Measurements from ENCODE around the gene ESR1. TPM values are rescaled to one million over a fixed set of nuclear protein-coding genes. Genes with fewer than 3 reads are reported as not detected.

The ESR1 gene
- total RNA-seq, 6 experiments from 2014 or later: 0.07 to 0.63 (median 0.40) TPM

DNA sequence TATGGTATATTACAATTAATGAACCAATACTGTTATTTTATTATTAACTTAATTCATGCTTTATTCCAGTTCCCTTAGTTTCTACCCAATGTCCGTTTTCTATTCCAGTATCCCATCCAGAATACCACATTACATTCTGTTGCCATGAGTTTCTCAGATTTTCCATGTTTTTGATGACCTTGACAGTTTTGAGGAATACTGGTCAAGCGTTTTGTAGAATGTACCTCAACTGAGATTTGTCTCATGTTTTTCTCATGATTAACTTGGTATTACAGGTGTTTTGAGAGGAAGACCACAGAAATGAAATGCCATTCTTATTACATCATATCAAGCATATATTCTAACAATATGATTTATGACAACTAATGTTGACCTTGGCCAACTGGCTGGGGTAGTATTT is 23.8 kb upstream of the ESR1 start:
- TF ChIP-seq, protein P1, sequence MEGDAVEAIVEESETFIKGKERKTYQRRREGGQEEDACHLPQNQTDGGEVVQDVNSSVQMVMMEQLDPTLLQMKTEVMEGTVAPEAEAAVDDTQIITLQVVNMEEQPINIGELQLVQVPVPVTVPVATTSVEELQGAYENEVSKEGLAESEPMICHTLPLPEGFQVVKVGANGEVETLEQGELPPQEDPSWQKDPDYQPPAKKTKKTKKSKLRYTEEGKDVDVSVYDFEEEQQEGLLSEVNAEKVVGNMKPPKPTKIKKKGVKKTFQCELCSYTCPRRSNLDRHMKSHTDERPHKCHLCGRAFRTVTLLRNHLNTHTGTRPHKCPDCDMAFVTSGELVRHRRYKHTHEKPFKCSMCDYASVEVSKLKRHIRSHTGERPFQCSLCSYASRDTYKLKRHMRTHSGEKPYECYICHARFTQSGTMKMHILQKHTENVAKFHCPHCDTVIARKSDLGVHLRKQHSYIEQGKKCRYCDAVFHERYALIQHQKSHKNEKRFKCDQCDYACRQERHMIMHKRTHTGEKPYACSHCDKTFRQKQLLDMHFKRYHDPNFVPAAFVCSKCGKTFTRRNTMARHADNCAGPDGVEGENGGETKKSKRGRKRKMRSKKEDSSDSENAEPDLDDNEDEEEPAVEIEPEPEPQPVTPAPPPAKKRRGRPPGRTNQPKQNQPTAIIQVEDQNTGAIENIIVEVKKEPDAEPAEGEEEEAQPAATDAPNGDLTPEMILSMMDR (IDR thresholded peaks at IDR 0.05): no peak
- no peak overlapping the region for H3K27ac Mint-ChIP-seq
- no peak overlapping the region for H3K4me3 Mint-ChIP-seq
- H3K4me1 Mint-ChIP-seq (ENCODE audit: low read depth): no peaks in the 10 kb centered on the region
- H3K9me3 Mint-ChIP-seq: no peaks in the 10 kb centered on the region
- H3K36me3 Mint-ChIP-seq (ENCODE audit: low read depth): no peaks in the 10 kb centered on the region
- H3K27me3 Mint-ChIP-seq (ENCODE audit: insufficient read depth): peaks cover 2% of the 10 kb centered on the region
- DNase-seq: no peak

DNA sequence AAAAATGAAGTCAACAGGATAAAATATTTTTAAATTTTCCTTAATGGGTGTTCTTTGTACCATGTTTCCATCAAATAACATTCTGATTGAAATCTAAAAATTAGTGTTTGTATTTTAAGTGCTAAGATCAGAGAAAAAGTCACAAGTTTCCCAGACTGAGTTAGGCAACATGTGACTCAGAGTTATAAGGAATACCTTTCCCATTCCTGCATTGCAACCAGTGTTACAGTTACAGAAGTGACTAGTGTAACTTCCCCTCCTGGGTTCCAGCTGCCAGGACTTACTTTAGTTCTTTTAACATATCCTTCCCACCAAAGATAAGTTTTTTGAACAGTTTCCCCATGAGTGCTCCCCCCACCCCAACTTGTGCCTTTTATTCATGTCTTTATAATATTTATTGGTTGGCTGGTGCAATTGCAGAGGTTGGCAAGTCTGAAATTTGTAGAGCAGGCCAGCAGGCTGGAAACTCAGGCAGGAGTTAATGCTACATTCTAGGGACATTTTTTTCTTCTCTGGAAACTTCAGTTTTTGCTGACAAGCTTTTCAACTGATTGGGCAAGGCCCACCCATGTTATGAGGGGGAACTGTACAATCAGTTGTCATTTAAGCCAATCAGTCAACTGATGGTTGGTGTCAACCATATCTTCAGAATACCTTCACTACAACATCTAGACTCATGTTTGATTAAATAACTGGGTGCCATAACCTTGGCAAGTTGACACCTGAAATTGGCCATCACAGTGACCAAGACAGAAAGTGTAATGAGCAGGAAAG is 22.9 kb upstream of the ESR1 start:
- Mint-ChIP-seq H3K9me3 (no peaks in the 10 kb centered on the region), H3K4me3 (no peak overlapping the region), H3K27me3 (ENCODE audit: insufficient read depth) (peaks cover 2% of the 10 kb centered on the region), H3K4me1 (ENCODE audit: low read depth) (no peaks in the 10 kb centered on the region), H3K36me3 (ENCODE audit: low read depth) (no peaks in the 10 kb centered on the region), H3K27ac (no peak overlapping the region)
- DNase-seq: no peak
- TF ChIP-seq, protein P1 (IDR thresholded peaks at IDR 0.05): no peak

DNA sequence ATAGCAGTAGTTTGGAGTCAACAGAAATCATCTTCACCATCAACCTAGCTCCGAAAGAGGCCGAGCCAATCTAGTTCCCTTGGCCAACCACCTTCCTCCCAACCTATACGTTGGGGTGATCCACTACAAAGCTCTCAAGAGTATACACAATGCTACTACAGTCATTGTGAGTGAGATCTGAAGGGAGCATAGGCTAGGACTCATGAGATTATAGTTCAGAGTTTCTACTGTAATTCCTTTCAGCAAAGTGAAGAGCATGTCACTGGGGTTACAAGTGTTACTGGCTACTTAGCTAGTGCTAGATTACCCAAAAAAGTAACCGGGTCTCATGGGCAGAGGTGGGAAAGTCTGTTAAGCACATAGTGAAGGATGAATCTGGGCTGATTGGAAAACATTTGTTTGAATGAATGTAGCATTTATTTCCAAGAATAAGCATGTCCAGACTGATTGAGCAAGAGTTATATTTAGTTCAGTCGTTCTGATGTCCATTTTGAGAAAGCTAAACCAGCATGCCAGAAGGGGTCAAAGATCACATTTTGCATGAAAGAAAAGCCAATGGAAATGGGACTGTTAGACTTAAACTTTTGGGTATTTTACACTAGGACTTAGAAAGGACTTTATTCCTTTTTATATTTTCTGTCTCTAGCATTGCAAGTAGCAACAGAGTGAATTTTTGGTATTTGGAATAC is 10.5 kb upstream of the ESR1 start:
- no peaks in the 10 kb centered on the region for H3K9me3 Mint-ChIP-seq
- TF ChIP-seq, protein P1 (IDR thresholded peaks at IDR 0.05): no peak
- DNase-seq: no peak
- no peaks in the 10 kb centered on the region for H3K36me3 Mint-ChIP-seq (ENCODE audit: low read depth)
- peaks cover 2% of the 10 kb centered on the region; the same call in 1 of the 2 replicates for H3K27me3 Mint-ChIP-seq (ENCODE audit: insufficient read depth)
- H3K27ac Mint-ChIP-seq: no peak overlapping the region
- no peak overlapping the region for H3K4me3 Mint-ChIP-seq
- no peaks in the 10 kb centered on the region for H3K4me1 Mint-ChIP-seq (ENCODE audit: low read depth)

- Mint-ChIP-seq H3K36me3 (ENCODE audit: low read depth) (0 out of 2 replicates have a peak, but pooled peaks cover 3% of the 10 kb centered on the region), H3K9me3 (peaks cover 4% of the 10 kb centered on the region; the same call in 1 of the 2 replicates), H3K4me1 (ENCODE audit: low read depth) (peaks cover 6% of the 10 kb centered on the region), H3K27ac (no peak overlapping the region), H3K27me3 (ENCODE audit: insufficient read depth) (peaks cover 11% of the 10 kb centered on the region), H3K4me3 (no peak overlapping the region)
- TF ChIP-seq, protein P1 (IDR thresholded peaks at IDR 0.05): no peak
- no peak for DNase-seq
Observed at GRCh38 chr6:151803743-151804142, 3.7 kb upstream of the ESR1 start.

DNA sequence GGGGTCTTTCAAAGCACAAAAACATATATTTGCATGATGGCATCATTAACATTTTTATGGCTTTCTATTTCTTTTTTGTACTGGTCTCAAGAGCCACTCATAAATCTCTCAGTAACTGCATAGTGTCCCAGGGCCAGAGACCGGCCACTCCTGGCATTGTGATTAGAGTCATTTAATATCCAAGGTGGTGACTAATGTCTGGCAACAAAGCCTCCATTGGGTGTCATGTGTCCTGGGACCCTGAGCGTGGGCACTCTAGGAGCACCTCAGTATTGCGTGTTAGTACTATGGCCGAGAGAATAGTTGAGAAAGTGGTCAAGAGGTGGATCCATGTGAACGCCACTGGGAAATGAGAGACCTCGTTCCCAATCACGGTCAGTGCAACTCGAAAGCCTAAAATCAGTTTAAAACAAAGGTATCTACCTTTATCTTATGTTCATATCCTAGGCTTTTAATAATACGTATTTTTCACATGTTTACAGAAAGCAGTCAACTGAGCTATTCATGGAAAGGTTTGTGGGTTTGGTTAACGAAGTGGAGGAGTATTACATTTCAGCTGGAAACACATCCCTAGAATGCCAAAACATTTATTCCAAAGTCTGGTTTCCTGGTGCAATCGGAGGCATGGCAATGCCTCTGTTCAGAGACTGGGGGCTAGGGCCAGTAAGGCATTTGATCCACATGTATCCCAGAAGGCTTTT is 2.7 kb upstream of the ESR1 start:
- Mint-ChIP-seq H3K36me3 (ENCODE audit: low read depth) (0 out of 2 replicates have a peak, but pooled peaks cover 3% of the 10 kb centered on the region), H3K4me3 (no peak overlapping the region), H3K27me3 (ENCODE audit: insufficient read depth) (peaks cover 18% of the 10 kb centered on the region), H3K9me3 (peaks cover 4% of the 10 kb centered on the region; the same call in 1 of the 2 replicates), H3K4me1 (ENCODE audit: low read depth) (peaks cover 6% of the 10 kb centered on the region), H3K27ac (no peak overlapping the region)
- TF ChIP-seq, protein P1 (IDR thresholded peaks at IDR 0.05): no peak
- no peak for DNase-seq
